ENCODE results near the gene NTF4. TPM values are rescaled to one million over a fixed set of nuclear protein-coding genes. Genes with fewer than 3 reads are reported as not detected.
A peak's percentile ranks its signal among the peaks of the same experiment; 100 is the strongest.

The NTF4 gene
- total RNA-seq, 1 donor from 2014 or later, result 1.3 TPM

- TF ChIP-seq CTCF (conservative IDR thresholded peaks at IDR 0.05; ENCODE audit: low read depth, low read length), result no peak
- peak overlapping the region; percentile 66 for H3K4me3 ChIP-seq (ENCODE audit: low read depth, low read length)
- DNase-seq (ENCODE audit: low read depth), result no peak
Measured at GRCh38 chr19:49086296-49086695, 21.7 kb upstream of the NTF4 start.

GRCh38 chr19:49085868-49086232 lies 21.2 kb upstream of the NTF4 start:
- DNase-seq (ENCODE audit: low read depth), result no peak
- peak overlapping the region; percentile 66 for H3K4me3 ChIP-seq (ENCODE audit: low read depth, low read length)
- TF ChIP-seq CTCF (conservative IDR thresholded peaks at IDR 0.05; ENCODE audit: low read depth, low read length), result no peak

GRCh38 chr19:49085020-49085867 lies 20.6 kb upstream of the NTF4 start, which contains the start of gene SNRNP70:
Gene SNRNP70 (plus strand): TSS chr19:49085451. CDS start chr19:49086415, 964 bp downstream.
- H3K4me3 ChIP-seq (ENCODE audit: low read depth, low read length), result peak within 1 kb of the TSS; percentile 66
- DNase-seq (ENCODE audit: low read depth), result peak; percentile 88
- no peak for TF ChIP-seq CTCF (conservative IDR thresholded peaks at IDR 0.05; ENCODE audit: low read depth, low read length)

- no peak for TF ChIP-seq CTCF (conservative IDR thresholded peaks at IDR 0.05; ENCODE audit: low read depth, low read length)
- peak overlapping the region; percentile 66 for H3K4me3 ChIP-seq (ENCODE audit: low read depth, low read length)
- no peak for DNase-seq (ENCODE audit: low read depth)
Measured at GRCh38 chr19:49084206-49085019, 19.8 kb upstream of the NTF4 start.

GRCh38 chr19:49081273-49081672 lies 16.7 kb upstream of the NTF4 start:
- DNase-seq (ENCODE audit: low read depth), result no peak
- TF ChIP-seq CTCF (conservative IDR thresholded peaks at IDR 0.05; ENCODE audit: low read depth, low read length), result no peak

GRCh38 chr19:49080392-49080791 lies 15.8 kb upstream of the NTF4 start:
- no peak for TF ChIP-seq CTCF (conservative IDR thresholded peaks at IDR 0.05; ENCODE audit: low read depth, low read length)
- no peak overlapping the region for H3K4me3 ChIP-seq (ENCODE audit: low read depth, low read length)

More at GRCh38 chr19:49081273-49081672, 16.7 kb upstream of the NTF4 start:
- no peak overlapping the region for H3K4me3 ChIP-seq (ENCODE audit: low read depth, low read length)

More at GRCh38 chr19:49080392-49080791, 15.8 kb upstream of the NTF4 start:
- no peak for DNase-seq (ENCODE audit: low read depth)
